Common myeloid progenitor, CD34-positive (primary cell): Measurements from ENCODE around the gene FAM209A.
A peak's percentile ranks its signal among the peaks of the same experiment; 100 is the strongest.

Experiments used
- CTCF ChIA-PET: fragments of 350-600 bp; sonication (Branson Sonifier 250); formaldehyde crosslinking; loops from one replicate; lab custom pipeline; 2021; ENCODE audit warnings: antibody characterized with exemption; lab: Charles Lee
- POLR2A ChIA-PET: fragments of 350-600 bp; sonication (Branson Sonifier 250); formaldehyde crosslinking; loops from one replicate; lab custom pipeline; 2021; ENCODE audit warnings: antibody characterized with exemption; lab: Charles Lee
- DNase-seq, 3 donors: peaks; one replicate each; pipeline versions ENCODE4 v3.0.0 to v3.0.0-alpha.2; 2013
- H3K27ac ChIP-seq, 2 experiments: 1 replicate in 1 of 2; 2 replicates in 1 of 2; pipeline ENCODE4 v1.7.0; 2013; ENCODE audit warnings: inconsistent platforms in 2 of 2, low read length in 2 of 2, mild to moderate bottlenecking in 2 of 2, low read depth in 1 of 2, moderate library complexity in 1 of 2; ENCODE audit not compliant: severe bottlenecking in 2 of 2, insufficient read depth in 1 of 2, poor library complexity in 1 of 2
- H3K27me3 ChIP-seq, 5 experiments: replicated peaks in 2 of 5; 1 replicate in 3 of 5; 2 replicates in 2 of 5; pipeline versions ENCODE4 v1.6.1 to v1.7.0; 2013; ENCODE audit warnings: low read length in 4 of 5, mild to moderate bottlenecking in 2 of 5, moderate library complexity in 2 of 5, inconsistent platforms in 1 of 5; ENCODE audit not compliant: insufficient read depth in 5 of 5, control insufficient read depth in 4 of 5
- H3K36me3 ChIP-seq, 4 experiments: 1 replicate in 2 of 4; 2 replicates in 2 of 4; pipeline versions ENCODE4 v1.6.1 to v1.7.0; 2013; ENCODE audit warnings: low read length in 3 of 4, control low read depth in 1 of 4, mild to moderate bottlenecking in 1 of 4; ENCODE audit not compliant: control insufficient read depth in 4 of 4, insufficient read depth in 4 of 4
- H3K4me1 ChIP-seq, 4 experiments: 1 replicate in 3 of 4; 2 replicates in 1 of 4; pipeline versions ENCODE4 v1.6.1 to v1.7.1; 2013; ENCODE audit warnings: low read length in 3 of 4, mild to moderate bottlenecking in 3 of 4, control low read depth in 1 of 4, inconsistent platforms in 1 of 4, moderate library complexity in 1 of 4; ENCODE audit not compliant: control insufficient read depth in 4 of 4, insufficient read depth in 4 of 4; ENCODE audit errors: control extremely low read depth in 1 of 4
- H3K4me3 ChIP-seq, 7 experiments: 1 replicate in 4 of 7; 2 replicates in 3 of 7; pipeline versions ENCODE4 v1.5.1 to v1.7.0; 2013; ENCODE audit warnings: mild to moderate bottlenecking in 7 of 7, low read length in 6 of 7, moderate library complexity in 6 of 7, inconsistent platforms in 2 of 7, low read depth in 2 of 7, control low read depth in 1 of 7; ENCODE audit not compliant: insufficient read depth in 4 of 7, control insufficient read depth in 1 of 7; ENCODE audit errors: extremely low read depth in 1 of 7
- H3K9me3 ChIP-seq, 5 experiments: 1 replicate in 4 of 5; 2 replicates in 1 of 5; pipeline versions ENCODE4 v1.6.1 to v1.7.1; 2013; ENCODE audit warnings: low read length in 4 of 5, mild to moderate bottlenecking in 2 of 5, inconsistent platforms in 1 of 5, low read depth in 1 of 5, moderate library complexity in 1 of 5; ENCODE audit not compliant: control insufficient read depth in 4 of 5, insufficient read depth in 2 of 5; ENCODE audit errors: control extremely low read depth in 1 of 5
- whole genome bisulfite sequencing: methylation state at CpG from one replicate; pipeline ENCODE4 v1.1.5; 2013; ENCODE audit not compliant: insufficient coverage; 5-methylcytosine and 5-hydroxymethylcytosine counted together

FAM209A gene

DNA sequence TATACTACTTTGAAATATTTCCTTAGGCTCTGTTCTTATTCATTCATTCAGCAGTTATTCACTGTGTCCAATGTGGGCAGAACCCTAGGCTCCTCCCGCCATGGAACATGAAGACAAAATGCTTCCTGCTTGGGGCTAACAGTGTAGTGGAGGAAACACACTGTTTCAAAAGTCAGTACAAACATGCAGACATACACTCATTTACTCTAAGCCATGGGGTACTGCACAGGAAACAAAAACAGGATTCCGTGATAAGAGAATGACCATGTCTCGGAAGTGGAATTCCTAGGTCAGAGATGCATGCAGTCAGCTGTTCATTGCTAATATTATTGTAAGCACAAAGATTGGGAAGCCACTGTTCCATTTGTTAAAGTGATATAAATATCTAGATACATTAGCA, 18.4 kb upstream of the FAM209A start:
- Histone ChIP-seq H3K9me3 (no peaks in the 10 kb centered on the region), H3K27ac (no peak overlapping the region), H3K36me3 (peaks cover 0 to 17% (median 2%) of the 10 kb centered on the region in 4 experiments), H3K27me3 (no peaks in the 10 kb centered on the region), H3K4me1 (peaks cover 0 to 2% (median 2%) of the 10 kb centered on the region in 4 experiments), H3K4me3 (no peak overlapping the region)
- DNase-seq = peak in 1 of 3 donors; percentile 42
- POLR2A ChIA-PET = no interaction called here
- CTCF ChIA-PET = interaction anchor here (1.0 kb wide), 1 partner anchor 8 kb away, joined by 3 read pairs; no protein-coding TSS in a partner anchor
- 100% methylated on average over 2 of the region's 3 CpGs for WGBS

DNA sequence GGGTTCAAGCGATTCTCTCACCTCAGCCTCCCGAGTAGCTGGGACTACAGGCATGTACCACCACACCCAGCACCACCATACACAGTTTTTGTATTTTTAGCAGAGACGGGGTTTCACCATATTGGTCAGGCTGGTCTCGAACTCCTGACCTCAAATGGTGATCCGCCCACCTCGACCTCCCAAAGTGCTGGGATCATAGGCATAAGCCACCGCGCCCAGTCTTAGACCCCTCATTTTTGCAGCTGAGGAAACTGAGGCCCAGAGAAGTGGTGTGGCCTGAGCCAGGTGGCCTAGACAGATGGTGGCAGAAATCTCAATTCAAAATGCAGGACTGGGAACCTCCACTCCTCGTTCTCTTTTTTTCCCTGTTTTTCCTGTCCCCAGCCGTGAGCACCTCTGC, 12.6 kb upstream of the FAM209A start:
- DNase-seq = no peak
- Histone ChIP-seq H3K4me3 (no peak overlapping the region), H3K27ac (no peak overlapping the region), H3K36me3 (peaks cover 7 to 40% (median 22%) of the 10 kb centered on the region in 4 experiments), H3K27me3 (no peaks in the 10 kb centered on the region), H3K9me3 (no peaks in the 10 kb centered on the region), H3K4me1 (no peaks in the 10 kb centered on the region)
- WGBS = 96% methylated on average over 10 of the region's 10 CpGs
- CTCF ChIA-PET = interaction anchor here (1.3 kb wide), 1 partner anchor 30 kb away, joined by 3 read pairs; no protein-coding TSS in a partner anchor
- POLR2A ChIA-PET = no interaction called here

GRCh38 chr20:56513161-56514150, 11.1 kb upstream of the FAM209A start:
- ChIA-PET CTCF (interaction anchor here (0.8 to 4.0 kb wide), 5 partner anchors 8 to 115 kb away, joined by 3 to 20 read pairs (median 5); partner anchors contain the start of gene CASS4), POLR2A (no interaction called here)
- Histone ChIP-seq H3K9me3 (peaks cover 0 to under 1% (median 0%) of the 10 kb centered on the region in 5 experiments), H3K4me3 (no peak overlapping the region), H3K27me3 (no peaks in the 10 kb centered on the region), H3K36me3 (peaks cover 11 to 45% (median 37%) of the 10 kb centered on the region in 4 experiments), H3K4me1 (no peaks in the 10 kb centered on the region), H3K27ac (no peak overlapping the region)
- no peak for DNase-seq
- 97% methylated on average over 18 of the region's 22 CpGs for WGBS

GRCh38 chr20:56516631-56517030, 7.9 kb upstream of the FAM209A start:
- Histone ChIP-seq H3K4me3 (no peak overlapping the region), H3K36me3 (peaks cover 30 to 67% (median 61%) of the 10 kb centered on the region in 4 experiments), H3K27me3 (no peaks in the 10 kb centered on the region), H3K27ac (no peak overlapping the region), H3K9me3 (peaks cover 0 to 21% (median 16%) of the 10 kb centered on the region in 5 experiments), H3K4me1 (no peaks in the 10 kb centered on the region)
- DNase-seq = no peak
- ChIA-PET CTCF (interaction anchor here (1.0 to 4.0 kb wide), 8 partner anchors 23 to 121 kb away, joined by 3 to 20 read pairs (median 3); no protein-coding TSS in a partner anchor), POLR2A (no interaction called here)
- WGBS = 96% methylated on average over 5 of the region's 5 CpGs

DNA sequence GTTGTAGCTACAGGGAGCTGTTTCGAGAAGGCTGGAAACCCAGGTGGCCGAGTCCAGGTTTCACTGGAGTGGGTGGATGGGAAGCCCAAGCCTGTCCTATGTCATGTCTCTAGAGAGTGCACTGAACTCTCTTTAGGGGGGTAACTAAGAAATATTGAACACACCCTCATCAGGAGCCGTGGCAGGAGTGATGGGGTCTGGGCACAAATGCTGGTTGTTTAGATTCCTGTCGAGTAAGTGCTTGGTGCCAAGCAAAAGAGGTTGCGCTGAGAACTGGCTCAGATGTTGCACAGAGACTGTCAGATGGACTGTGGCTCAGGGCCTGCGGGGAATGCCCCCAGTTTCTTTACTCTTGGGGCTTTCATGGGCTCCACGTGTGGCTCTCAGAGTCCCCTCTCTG, 7.3 kb upstream of the FAM209A start:
- ChIA-PET POLR2A (no interaction called here), CTCF (interaction anchor here (0.9 to 4.0 kb wide), 2 partner anchors 119 to 121 kb away, joined by 3 to 20 read pairs; no protein-coding TSS in a partner anchor)
- WGBS = 100% methylated on average over 4 of the region's 7 CpGs
- Histone ChIP-seq H3K4me1 (no peaks in the 10 kb centered on the region), H3K36me3 (peaks cover 29 to 67% (median 61%) of the 10 kb centered on the region in 4 experiments), H3K27me3 (no peaks in the 10 kb centered on the region), H3K9me3 (peaks cover 0 to 22% (median 16%) of the 10 kb centered on the region in 5 experiments), H3K4me3 (no peak overlapping the region), H3K27ac (no peak overlapping the region)
- no peak for DNase-seq

- ChIA-PET CTCF (interaction anchor here (0.9 kb wide), 1 partner anchor 122 kb away, joined by 3 read pairs; no protein-coding TSS in a partner anchor), POLR2A (no interaction called here)
- DNase-seq = no peak
- peaks cover 0 to 22% (median 16%) of the 10 kb centered on the region in 5 experiments for H3K9me3 ChIP-seq
- H3K27me3 ChIP-seq = no peaks in the 10 kb centered on the region
- no peak overlapping the region for H3K27ac ChIP-seq
- WGBS = 100% methylated on average over 7 of the region's 8 CpGs
- H3K36me3 ChIP-seq = peaks cover 28 to 65% (median 58%) of the 10 kb centered on the region in 4 experiments
- no peaks in the 10 kb centered on the region for H3K4me1 ChIP-seq
- H3K4me3 ChIP-seq = no peak overlapping the region
These were observed 6.9 kb upstream of the FAM209A start for GRCh38 chr20:56517641-56518040.
